Iris pigment epithelial cell (primary cell): ENCODE data around the gene TTC22.

ENCODE experiments used
- DNase-seq: peaks from one replicate; pipeline ENCODE4 v3.0.0-alpha.2; 2011; ENCODE audit warnings: low read depth

The TTC22 gene

DNA sequence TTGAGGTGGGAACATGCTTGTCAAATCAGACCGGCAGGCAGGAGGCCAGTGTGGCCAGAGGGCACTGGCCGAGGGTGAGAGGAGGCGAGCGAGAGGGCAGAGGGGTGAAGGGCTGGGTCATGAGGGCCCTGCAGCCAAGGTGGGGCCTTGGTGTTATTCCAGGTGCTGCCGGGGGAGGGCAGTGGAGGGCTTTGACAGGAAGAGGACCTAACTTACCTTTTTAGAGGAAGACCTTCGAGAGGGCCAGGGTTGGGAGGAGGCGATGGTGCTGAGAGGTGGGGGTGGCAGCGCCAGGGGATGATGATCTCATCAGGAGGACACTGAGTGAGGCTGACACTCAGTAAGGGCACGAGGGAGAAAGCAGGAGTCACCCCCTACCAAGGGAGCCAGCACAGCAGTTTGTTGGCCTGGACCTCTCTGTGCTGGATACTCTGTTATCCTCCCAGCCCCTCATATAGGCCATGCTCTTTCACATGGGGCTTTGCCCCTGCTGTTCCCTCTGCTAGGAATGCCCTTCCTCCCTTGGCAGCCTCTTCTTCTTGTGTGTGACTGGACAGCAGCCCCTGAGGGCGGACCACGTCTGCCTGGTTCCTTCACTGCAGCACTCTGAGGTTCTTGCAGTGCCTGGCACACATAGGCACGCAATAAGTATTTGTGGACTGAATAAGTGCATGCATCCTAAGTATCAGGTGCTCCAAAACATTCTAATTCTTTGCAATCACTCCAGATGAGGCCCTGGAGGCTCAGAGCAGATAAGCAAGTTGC is 7.5 kb upstream of the TTC22 start:
- no peak for DNase-seq

DNA sequence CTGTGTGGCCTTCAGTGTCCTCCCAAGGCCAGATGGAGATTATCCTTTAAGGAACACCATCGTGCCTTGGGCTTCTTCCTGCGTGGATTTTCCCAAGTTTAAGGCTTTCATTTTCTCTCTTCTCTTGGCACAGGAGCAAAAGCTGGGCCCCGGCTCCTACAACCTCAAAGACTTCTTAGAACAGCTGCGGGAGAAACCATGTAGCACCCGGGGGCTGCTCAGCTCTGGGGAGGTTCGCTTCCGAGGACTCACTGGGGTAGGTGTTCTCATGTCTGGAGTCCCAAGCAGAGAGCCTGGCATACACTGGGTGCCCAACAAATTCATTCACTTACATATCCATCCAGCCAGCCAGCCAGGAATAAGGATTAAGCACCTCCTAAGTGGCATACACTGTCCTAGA is 6.6 kb upstream of the TTC22 start:
- no peak for DNase-seq

DNA sequence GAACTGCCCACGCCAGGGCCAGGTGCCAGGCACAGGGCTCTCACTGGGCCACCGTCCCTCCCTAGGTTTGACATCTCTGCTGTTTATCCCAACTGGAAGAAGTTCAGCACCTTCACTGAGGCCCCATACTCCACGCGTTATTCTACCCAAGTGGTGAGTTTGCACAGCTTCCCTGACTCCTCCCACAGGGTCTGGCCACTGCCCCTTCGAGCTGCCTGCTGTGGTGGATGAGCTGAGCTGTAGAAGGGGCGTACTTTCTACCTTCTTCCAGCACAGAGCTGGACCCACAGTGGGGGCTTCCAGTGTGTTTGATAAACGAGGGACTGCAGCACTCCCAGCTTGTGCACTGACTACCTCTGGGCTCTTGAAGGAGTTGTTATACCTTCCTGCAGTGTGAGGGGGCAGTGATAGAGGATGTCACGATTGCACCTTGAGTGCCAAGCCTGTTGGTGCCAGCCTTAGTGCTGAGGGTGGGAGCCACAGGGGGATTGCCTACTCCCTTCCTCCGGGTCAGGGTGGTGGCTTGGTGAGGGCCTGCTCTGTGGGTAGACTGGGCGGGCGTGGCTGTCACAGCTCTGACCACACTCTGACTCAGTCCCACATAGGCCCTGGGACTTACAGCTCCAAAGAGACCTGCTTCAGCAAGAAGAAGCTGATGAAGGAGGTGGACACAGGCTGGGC is 5.9 kb upstream of the TTC22 start:
- DNase-seq, result no peak

DNA sequence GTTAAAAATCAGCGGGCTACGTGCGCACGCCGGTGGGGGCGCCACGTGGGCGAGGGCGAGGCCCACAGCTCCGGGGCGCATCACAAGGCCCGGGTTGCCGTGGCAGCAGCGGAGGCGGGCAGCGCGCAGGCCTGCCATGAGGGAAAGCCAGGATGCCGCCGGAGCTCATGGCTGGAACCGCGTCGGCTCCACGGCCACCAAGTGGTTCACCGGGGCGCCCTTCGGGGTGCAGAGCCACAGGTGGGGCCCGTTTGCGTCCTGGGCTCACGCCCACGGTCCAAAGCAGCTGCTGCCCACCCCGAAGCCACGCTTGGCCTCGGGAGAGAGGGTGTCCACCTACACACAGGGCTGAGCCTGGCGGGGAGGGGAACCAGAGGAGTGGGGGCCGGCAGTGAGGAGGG is 4.9 kb upstream of the TTC22 start:
- no peak for DNase-seq

DNA sequence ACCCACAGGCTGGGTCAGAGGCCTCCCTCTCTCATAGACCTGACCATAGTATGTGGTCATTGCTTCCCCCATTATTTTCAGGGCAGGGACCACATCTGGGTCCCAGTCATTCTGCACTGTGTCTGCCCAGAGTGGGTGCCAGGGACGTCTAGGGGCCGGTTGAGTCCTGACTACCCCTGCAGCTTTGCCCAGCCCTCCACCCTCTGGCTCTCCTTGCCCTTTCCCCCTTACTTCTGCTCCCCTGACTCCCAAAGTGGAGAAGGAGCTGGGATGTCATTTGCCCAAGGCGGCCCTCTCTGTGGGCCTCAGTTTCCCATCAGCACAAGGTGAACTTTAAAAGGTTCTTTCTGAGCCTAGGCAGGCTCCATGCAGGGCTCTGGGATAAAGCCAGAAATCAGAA is 4.3 kb upstream of the TTC22 start:
- no peak for DNase-seq

DNA sequence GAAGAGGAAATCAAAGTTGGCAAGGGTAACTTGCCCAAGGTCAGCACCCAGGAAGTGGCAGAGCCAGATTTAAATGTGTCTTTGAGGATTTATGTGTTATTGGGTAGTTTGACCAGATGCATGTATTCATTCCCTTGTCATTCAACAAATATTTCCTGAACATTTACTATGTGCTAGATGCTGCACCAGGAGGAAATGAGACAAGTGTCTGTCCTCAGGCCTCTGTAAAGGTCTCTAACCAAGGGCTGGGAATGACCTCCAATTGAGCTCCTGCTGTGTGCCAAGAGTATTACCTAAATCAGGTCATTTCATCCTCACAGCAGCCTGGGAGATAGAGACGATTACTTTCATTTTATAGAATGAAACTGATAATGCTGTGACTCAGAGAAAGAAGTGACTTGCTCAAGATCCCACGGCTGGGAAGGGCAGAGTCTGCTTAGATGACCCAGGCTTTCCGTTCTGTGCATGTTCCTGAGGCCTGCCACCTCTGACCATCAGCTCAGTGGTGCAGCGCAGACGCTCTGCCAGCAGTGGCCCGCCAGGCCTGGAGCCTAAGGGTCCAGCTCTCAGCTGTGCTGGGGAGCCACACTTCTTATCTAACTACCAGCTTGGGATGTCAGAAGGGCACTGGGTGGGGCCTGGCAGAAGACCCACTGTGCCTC is 3.5 kb upstream of the TTC22 start:
- DNase-seq, result peak; percentile 51

DNA sequence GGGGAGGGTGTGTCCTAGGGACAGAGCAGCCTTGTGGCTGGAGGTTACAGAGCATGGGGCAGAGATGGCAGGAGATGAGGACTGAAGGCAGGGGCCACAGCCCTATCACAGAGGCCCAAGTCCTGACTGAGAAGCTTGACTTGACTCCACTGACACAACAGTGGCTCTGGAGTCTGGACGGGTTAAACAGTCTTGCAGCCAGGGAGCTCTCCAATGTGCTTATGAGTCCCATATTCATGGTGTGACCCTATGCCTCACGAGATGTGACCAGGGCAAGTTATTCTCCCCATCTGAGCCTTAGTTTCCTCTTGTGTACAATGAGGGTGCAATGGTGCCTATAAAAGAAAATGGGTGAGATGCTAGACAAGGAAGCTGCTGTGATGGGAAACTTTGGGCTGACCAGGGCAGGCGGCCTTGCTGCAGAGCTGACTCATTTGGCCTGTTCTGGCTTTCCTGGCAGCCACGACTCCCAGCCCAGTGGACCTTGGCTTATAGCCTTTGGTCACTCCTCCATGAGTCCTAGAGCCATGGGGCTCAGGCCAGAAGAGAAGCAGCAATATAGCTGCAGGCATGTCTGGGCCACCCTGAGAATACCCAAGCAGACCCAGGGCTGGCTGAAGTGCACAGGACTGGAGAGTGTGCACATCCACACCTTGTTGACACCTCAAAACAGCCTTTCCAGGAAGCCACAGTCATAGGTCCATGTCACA is 2.8 kb upstream of the TTC22 start:
- DNase-seq, result peak; percentile 40

DNA sequence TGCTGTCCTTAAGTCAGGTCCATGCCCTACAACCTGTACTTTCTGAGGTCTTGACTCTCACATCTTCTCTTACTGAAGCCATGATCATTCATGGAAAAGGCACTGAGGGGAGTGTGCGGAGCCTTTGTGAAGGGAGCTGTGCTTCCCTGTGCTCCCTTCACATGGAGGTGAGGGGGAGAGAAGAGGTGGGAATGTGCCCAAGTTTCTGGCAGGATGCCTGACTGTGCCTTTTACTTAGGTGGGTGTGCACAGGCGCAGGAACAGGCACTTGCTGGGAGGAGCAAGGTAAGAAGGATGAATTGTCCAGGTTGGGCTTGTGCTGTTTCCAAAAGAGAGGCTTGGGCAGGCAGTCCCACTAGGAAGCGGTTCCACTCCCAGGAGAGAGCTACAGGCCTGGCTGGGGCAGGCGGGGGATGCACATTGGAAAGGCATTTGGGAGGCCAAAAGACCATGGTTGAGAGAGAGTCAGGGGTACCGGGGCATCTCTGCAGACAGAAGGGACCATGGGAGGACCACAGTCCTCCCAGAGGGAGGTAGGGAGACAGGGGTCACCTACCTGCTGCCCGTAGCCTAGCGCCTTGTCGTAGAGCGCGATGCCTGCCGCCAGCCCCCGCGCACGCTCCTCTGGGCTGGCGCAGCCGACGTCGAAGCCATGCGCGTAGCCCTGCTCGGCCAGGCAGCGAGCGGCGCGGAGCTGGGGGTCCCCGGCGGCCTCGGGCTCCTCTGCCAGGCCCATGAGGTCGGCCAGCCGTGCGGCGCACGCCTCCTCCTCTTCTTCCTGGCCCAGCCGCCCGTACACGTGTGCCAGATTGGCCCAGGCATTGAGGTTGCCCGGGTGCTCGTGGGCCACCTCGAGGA is 853 bp downstream of the TTC22 start:
- no peak for DNase-seq

DNA sequence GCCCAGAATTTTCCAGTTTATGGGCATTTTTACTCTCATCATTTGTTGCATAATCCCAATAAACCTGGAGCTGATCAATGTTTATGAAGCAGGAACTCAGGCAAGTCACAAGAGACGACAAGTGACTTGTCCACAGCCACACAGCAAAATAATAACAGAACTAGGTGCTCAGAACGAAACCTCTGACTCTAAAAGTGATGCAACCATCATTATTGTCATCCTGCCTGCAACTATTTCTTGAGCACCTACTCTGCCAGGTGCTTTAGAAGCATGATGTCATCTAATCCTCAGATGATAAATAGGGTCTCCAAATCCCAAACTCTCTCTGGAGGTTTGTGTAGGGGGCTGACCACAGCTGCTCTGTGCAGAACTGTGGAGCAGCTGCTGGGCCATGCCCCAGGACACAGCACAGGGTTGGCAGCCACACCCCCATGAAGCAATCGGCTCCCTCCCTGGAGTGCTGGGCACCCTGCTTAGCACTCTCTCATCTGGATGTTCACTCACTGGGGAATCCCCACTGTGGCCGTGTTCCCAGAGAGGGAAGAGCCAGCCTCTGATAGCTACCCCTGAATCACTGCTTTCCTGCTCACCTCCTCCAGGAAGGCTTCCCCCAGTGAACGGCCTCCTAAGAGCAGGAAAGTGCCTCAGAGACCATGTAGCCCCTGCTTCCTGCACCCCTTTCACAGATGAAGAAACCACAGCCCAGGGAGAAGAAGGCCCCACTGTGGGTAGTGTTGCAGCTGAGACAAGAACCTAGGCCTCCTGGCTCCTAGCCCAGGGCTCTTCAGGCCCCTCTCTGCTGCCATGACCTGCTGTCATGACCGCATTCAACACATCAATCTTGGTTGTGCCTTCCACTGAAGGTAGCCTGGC is 2.1 kb downstream of the TTC22 start:
- peak; percentile 50 for DNase-seq

DNA sequence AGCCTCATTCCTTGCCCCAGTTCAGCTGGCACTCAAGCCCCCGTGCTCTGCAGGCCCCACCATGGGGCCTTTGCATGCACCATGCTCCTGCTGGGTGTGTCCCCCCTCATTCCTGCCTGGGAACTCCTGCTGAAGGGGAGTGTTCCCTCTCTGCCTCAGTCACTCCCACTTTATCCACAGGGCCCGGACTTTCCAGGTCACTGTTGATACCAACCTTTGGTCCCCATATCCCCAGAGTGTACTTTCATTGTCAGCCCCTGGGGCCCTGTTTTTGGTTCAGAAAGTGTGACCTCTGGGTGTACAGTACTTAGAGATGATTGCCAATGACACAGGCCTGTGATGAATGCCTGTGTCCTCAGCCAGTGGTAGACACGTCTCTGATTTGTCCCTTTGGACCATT is 2.9 kb downstream of the TTC22 start:
- DNase-seq, result no peak

DNA sequence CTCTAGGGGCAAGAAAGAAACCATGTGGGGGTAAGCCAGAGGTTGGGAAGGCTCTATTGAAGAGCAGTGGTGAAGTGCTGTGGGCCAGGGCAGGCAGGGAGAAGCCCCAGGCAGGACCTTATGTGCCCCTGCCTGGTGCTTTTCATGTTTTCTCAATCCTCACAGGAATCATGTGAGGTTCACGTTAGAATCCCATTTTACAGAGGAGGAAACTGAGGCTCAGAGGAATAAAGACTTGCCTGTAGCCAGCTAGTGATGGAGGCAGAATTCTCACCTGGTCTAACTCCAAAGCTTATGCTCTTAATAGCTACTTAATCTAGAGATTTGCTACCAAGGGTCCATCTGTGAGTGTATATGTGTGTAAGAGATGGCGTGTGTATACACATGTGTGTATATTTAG is 4.2 kb downstream of the TTC22 start:
- DNase-seq, result no peak

DNA sequence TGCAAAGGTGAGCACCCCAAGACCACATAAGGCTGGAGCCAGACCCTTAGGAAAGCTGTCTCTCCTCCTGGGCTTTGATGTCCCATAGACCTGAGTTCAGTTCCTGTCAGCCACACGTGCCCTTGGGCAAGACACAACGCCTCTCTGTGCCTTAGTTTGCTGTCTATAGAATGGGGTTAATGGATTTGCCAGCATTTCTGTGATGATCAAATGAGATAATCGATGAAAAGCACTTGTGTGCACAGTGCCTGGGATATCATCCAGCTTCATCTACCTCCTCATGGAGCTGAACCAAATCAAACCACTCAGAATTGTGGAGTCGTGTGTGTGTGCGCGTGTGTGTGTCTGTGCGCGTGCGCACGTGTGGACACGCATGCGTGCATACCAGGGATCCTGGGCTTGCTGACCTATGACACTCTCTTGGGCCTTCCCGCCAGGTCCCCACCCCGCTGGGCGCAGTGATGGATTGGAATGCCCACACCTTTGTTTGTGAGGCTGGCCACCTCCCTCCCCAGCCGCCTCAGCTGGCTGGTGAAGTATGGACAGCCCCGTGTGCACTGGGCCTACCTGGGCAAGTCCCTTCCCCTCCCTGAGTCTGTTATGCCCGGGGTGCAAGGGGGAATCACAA is 5.2 kb downstream of the TTC22 start:
- no peak for DNase-seq

DNA sequence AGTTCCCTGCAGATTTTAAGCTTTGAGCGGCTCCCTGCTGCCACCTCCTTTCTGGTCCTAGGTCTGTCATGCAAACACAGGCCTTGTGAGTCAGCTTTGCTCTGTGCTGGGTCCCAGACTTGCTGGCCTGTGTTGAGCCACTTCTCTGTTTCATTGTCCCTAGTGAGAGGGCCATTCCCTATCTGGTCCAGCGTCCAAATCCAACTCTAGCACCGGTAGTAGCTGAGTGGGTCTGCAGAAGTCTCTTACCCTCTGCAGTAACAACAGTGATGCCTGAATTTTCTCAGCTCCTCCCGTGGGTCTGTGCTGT is 5.8 kb downstream of the TTC22 start:
- DNase-seq, result no peak

DNA sequence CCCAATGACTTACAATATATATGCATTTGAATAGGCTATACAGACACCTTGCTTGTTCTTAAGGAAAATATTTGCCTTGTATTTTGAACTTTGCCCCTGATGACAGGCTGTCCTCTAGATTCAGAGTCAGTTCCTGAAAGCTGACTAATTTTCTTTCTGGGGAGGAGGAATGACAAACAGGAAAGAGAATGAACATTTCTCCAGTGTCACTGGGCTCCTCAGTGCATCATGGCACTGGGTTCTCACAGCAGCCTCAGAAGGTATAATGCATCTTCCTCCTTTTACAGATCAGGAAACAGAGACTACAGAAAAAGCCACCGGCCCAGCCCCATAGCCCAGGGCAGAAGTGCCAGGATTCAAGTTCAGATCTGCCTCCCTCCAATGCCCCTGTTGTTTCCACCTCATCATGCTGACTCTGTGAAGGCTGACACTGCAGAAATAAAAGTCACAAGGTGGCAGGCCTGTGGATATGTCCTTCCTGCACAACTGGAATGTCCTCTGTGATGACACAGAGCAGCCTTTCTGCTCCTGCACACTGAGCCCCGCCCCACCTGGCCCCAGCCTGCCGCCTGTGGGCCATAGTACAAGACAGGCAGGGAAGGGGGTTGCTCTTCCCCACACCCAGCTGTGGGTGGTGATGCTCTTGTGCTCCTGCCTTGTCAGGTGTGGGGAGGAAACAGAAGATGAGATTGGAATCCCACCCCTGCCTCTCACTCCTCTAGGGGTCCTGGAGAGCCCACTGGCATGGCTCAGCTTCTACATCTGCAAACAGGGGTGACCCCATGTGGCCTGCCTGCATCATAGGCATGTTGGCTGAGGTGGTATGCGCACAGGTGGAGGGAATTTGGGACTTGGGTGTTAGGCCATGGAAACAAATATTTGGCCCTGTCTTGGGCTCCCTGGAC is 6.4 kb downstream of the TTC22 start:
- DNase-seq, result no peak

DNA sequence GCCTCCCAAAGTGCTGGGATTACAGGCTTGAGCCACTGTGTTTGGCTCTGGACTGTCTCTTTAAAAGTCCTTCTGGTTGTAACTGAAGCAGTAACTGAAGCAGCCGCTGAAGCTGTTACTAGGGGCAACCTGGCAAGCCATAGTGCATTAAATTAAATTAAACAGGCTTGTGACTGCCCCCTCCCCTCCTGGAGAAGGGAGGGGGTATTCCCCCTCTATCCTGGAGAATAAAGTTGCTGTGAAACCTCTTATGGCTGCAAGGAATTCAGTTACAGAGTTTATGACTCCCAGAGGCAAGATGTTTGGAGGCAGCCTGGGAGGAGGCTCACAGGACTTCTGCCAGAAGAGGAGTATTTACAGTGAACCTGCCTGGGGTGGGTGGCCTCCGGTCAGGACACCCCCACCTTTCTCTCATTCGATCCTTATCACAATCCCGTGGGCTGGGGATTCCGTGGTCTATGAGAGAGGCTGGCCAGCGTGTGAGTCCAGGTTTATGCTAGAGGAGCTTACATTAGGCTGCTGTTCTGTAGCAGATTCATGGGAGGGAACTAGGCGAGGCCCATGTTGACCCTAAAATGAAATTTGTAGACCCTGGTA is 8.3 kb downstream of the TTC22 start:
- DNase-seq, result no peak

DNA sequence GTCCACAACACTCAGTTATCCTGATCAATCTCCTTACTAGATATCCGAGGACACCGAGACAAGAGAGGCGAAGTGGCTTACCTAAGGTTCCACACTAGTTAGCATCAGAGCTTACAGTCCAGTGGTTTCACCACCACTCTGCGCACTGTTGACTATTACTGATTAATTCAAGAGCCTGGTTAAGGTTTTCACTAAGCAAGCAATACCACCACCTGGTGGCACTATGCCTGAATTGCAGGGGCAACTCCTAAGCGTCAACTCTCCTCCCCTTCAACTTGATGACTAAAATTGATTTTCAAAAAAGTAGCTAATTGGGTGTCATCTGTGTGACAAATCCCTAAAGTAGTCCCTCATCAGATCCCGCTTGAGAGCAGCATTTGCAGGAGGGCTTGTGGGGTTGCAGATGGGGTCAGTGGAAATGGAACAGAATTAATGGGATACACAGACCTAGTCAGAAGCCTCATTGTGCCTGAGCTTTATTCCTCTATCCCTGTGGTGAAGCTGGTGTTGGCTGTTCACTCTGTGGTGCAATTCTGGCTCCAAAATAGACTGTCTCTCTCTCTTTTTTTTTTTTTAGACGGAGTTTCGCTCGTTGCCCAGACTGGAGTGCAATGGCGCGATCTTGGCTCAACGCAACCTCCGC is 9.1 kb downstream of the TTC22 start:
- peak; percentile 54 for DNase-seq

DNA sequence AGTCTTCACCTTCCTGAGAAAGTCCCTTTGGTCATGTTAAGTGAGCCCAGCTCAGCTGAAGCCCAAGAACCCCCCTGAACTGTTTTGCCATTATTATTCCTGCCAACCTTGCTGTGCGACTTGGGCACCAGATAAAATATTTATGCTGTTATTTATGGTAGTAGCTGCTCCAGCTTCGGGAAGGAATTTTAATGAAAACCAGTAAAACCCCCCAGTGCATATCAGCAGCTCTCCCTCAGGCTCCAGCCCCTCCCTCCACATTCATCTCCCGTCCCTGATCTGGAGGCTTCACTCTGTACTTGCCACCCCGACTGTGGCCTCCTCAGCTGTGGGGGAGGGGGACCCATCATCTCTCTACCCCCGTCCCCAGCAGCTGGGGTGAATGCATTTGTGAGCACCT is 12.7 kb downstream of the TTC22 start:
- no peak for DNase-seq

DNA sequence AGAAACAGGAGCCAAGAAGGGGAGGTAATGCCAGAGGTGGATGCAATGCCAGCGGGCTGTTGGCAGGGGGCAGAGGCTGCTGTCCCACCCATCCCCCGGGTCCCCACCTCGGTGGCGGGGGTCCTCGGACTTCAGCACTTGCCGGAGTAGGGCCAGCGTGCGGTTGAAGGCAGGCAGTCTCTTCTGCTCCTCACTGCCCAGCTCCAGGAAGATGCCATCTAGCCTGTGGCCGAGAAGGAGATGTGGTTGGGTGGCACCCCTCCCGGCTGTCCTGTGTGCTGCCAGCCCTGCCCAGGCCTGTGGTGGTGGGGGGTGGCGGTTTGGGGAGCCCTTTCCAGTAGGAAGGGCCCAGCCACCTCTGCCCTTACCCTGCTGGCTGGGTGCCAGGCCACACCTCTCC is 13.5 kb downstream of the TTC22 start:
- no peak for DNase-seq

DNA sequence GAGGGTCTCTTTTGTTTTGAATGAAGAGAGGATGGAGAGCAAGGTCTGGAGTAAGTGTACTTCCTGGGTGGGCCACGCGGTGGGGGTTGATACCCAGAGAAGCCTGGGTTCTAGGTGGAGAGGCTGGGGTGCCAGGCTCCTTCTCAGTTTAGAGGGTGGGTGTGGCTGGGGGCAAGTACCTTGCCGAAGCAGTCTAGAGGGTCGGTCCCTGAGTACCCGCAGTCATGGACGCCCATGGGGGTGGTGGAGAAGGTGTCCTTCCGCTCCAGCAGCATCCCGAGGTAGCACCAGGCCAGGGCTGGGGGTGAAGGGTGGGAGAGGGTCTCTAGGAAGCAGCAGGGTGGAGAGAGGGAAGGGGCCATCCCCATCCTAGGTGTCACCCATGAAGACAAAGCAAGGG is 14.3 kb downstream of the TTC22 start:
- no peak for DNase-seq
